ENCODE measurements around the gene SLC22A2. TPM values are rescaled to one million over a fixed set of nuclear protein-coding genes. Genes with fewer than 3 reads are reported as not detected.

SLC22A2 gene
- total and polyA plus RNA-seq, 8 donors: 0.04 to 0.23 (median 0.07) TPM; not detected in 2

- intact Hi-C loops (cut with DNase I): no loop called here
- no peak for TF ChIP-seq CTCF (IDR thresholded peaks at IDR 0.05)
- H3K9me3 ChIP-seq: peaks cover 0 to 43% of the 10 kb centered on the region in 2 donors
- H3K27me3 ChIP-seq: no peaks in the 10 kb centered on the region
- no peaks in the 10 kb centered on the region for H3K36me3 ChIP-seq
- ATAC-seq: no peak
- no peaks in the 10 kb centered on the region for H3K4me1 ChIP-seq
- no peak overlapping the region for H3K27ac ChIP-seq
- H3K4me3 ChIP-seq: no peak overlapping the region
- DNase-seq: no peak
These were observed 63.8 kb downstream of the SLC22A2 start for GRCh38 chr6:160194808-160195207.

GRCh38 chr6:160192840-160193239 is 65.8 kb downstream of the SLC22A2 start:
- peaks cover 0 to 43% of the 10 kb centered on the region in 2 donors for H3K9me3 ChIP-seq
- TF ChIP-seq CTCF (IDR thresholded peaks at IDR 0.05): no peak
- no peak for ATAC-seq
- H3K27me3 ChIP-seq: no peaks in the 10 kb centered on the region
- no peaks in the 10 kb centered on the region for H3K4me1 ChIP-seq
- H3K27ac ChIP-seq: no peak overlapping the region
- intact Hi-C loops (cut with DNase I): no loop called here
- H3K4me3 ChIP-seq: no peak overlapping the region
- no peak for DNase-seq
- H3K36me3 ChIP-seq: no peaks in the 10 kb centered on the region

GRCh38 chr6:160190973-160191372 is 67.6 kb downstream of the SLC22A2 start:
- Histone ChIP-seq H3K4me1 (no peaks in the 10 kb centered on the region), H3K9me3 (peaks cover 0 to 40% of the 10 kb centered on the region in 2 donors), H3K27me3 (no peaks in the 10 kb centered on the region), H3K27ac (no peak overlapping the region), H3K4me3 (no peak overlapping the region), H3K36me3 (no peaks in the 10 kb centered on the region)
- intact Hi-C loops (cut with DNase I): no loop called here
- TF ChIP-seq CTCF (IDR thresholded peaks at IDR 0.05): no peak
- no peak for ATAC-seq
- no peak for DNase-seq

- no peaks in the 10 kb centered on the region for H3K36me3 ChIP-seq
- no peak for TF ChIP-seq CTCF (IDR thresholded peaks at IDR 0.05)
- peaks cover 0 to 34% of the 10 kb centered on the region in 2 donors for H3K9me3 ChIP-seq
- H3K4me1 ChIP-seq: no peaks in the 10 kb centered on the region
- H3K4me3 ChIP-seq: no peak overlapping the region
- intact Hi-C loops (cut with DNase I): no loop called here
- no peak for DNase-seq
- H3K27me3 ChIP-seq: no peaks in the 10 kb centered on the region
- ATAC-seq: no peak
- no peak overlapping the region for H3K27ac ChIP-seq
These were observed 68.5 kb downstream of the SLC22A2 start for GRCh38 chr6:160190081-160190480.

GRCh38 chr6:160188773-160189172 is 69.8 kb downstream of the SLC22A2 start:
- no peak for TF ChIP-seq CTCF (IDR thresholded peaks at IDR 0.05)
- H3K9me3 ChIP-seq: peaks cover 0 to 21% of the 10 kb centered on the region in 2 donors
- H3K4me1 ChIP-seq: no peaks in the 10 kb centered on the region
- DNase-seq: no peak
- no peak for ATAC-seq
- H3K36me3 ChIP-seq: no peaks in the 10 kb centered on the region
- H3K27ac ChIP-seq: no peak overlapping the region
- intact Hi-C loops (cut with DNase I): no loop called here
- H3K4me3 ChIP-seq: no peak overlapping the region
- H3K27me3 ChIP-seq: no peaks in the 10 kb centered on the region

Data from left lung (tissue), 10 donors.